Measurements from ENCODE around the gene CLEC4A.
"Not testable (repeated sequence)": the region's sequence is repeated elsewhere in the genome, so short reads cannot be mapped to it uniquely, and the experiment has no call there.

CLEC4A gene

DNA sequence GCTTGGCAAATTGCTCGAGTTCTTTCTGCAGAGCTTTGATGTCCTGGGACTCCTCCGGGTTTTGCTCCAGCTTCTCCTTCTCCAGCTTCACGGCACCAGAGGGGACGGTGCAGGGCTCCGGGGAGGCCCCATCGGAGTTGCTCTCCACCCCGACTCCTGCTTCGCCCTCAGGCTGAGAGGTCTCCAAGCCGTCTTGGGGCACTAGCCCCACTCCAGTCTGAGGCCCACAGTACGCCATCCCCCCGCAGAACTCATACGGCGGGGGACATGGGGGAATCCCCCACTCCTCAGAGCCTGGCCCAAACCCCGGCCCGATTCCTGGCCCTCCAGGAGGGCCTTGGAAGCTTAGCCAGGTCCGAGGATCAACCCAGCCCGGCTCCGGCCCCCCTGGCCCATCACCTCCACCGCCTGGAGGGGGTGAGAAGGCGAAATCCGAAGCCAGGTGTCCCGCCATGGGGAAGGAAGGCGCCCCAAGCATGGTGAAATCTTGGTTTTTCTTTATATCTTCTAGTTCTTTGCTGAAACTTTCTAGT, 11.0 kb downstream of the CLEC4A start:
- DNase-seq = not testable (repeated sequence)

GRCh38 chr12:8141647-8142046, 18.2 kb downstream of the CLEC4A start:
- not testable (repeated sequence) for DNase-seq

GRCh38 chr12:8143261-8143660, 19.8 kb downstream of the CLEC4A start:
- DNase-seq = no peak

- no peak for DNase-seq
Measured at GRCh38 chr12:8145754-8146441, 22.5 kb downstream of the CLEC4A start.

DNA sequence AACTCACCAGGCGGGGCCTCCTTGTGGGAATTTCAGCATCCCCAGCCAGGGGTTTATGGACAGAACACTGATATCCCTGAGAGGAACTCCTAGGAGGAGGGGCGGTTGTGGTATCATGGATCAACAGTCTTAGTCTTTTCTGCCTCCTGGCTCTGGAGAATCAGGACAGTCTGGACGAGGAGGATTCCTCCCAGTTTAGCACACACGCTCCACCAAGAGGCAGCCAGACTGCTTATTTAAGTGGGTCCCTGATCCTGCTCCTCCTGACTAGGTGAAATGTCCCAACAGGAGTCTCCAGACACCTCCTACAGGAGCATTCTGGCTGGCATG, 23.0 kb downstream of the CLEC4A start:
- DNase-seq = no peak

- DNase-seq = no peak
Measured at GRCh38 chr12:8154526-8154925, 31.1 kb downstream of the CLEC4A start.

- no peak for DNase-seq
Measured at GRCh38 chr12:8156416-8156815, 33.0 kb downstream of the CLEC4A start.

DNA sequence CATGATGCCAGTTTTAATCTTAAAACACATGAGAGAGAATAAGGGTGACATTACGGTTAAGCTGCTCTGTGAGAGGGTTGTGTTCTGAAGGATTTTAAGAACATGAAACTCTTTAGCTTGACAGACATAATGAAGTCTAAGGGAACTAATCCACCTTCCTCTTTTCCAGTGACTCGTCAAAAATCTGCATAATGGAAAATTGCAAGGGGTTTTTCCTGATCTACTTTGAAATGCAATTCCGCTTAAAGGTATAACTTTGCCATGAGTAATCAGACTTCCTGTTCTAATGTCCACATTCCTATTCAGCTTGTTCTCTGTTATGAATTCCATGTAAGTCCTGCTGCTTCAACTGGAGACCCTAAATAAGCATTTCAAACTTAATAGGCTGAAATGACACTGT, 33.4 kb downstream of the CLEC4A start, which contains the start of gene ZNF705A:
TSS of gene ZNF705A (plus strand) at position 171 of the 400 bp plus-strand sequence. CDS start 15,611 bp downstream, outside the sequence.
- peak; percentile 72 for DNase-seq

DNA sequence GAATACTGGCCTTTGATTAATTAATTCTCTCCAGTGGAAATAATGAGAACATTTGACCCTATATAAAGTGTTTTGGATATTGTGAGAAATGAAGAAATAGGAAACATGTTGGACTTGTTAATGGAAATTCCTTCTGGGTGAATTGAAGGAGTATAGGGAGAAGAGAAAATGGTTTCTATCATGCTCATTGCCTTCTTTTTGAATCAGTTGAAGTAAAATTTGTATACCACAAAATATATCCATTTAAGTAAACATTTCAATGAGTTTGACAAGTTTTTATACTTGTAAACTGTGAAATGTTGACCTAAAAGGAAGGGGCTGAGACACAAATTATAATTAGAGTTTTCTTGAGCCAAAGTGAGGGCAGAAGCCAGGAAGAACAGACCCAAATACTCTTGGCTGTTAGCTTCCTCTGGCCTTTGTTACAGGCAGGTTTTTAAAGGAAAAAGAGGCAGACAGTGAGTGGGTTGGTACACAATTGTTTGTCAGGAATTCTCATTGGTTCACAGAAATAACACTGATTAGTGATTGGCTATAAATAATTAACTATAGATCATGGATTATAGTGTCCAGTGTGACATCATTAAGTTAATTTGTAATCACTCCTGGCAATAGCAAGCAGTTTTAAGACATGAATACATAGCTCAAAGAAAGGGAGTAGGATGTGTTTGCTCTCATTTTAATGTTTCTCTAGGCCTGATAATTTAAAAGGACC, 34.2 kb downstream of the CLEC4A start:
- no peak for DNase-seq

- DNase-seq = not testable (repeated sequence)
Measured at GRCh38 chr12:8172911-8173310, 49.5 kb downstream of the CLEC4A start.

- DNase-seq = peak; percentile 17
Measured at GRCh38 chr12:8179989-8180585, 56.7 kb downstream of the CLEC4A start.

GRCh38 chr12:8181271-8181670, 57.9 kb downstream of the CLEC4A start:
- DNase-seq = not testable (repeated sequence)

DNA sequence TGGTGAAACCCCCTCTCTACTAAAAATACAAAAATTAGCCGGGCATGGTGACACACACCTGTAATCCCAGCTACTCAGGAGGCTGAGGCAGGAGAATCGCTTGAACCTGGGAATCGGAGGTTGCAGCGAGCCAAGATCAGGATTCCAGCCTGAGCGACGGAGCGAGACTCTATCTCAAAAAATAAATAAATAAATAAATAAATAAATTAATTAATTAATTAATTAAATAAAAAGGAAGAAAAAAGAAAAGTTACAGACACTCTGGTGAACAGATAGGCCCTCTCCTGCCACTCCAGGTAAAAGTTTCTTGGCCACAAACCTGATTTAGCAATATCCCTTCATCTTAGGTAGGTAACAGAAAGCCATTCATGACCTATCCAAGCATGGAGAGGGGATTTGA, 59.5 kb downstream of the CLEC4A start:
- DNase-seq = not testable (repeated sequence)

- DNase-seq = not testable (repeated sequence)
Measured at GRCh38 chr12:8183346-8183745, 59.9 kb downstream of the CLEC4A start.

DNA sequence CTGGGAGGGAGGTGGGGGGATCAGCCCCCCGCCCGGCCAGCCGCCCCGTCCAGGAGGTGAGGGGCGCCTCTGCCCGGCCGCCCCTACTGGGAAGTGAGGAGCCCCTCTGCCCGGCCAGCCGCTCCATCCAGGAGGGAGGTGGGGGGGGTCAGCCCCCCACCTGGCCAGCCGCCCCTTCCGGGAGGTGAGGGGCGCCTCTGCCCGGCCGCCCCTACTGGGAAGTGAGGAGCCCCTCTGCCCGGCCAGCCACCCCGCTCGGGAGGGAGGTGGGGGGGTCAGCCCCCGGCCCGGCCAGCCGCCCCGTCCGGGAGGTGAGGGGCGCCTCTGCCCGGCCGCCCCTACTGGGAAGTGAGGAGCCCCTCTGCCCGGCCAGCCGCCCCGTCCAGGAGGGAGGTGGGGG, 60.8 kb downstream of the CLEC4A start:
- not testable (repeated sequence) for DNase-seq

- not testable (repeated sequence) for DNase-seq
Measured at GRCh38 chr12:8188088-8188487, 64.7 kb downstream of the CLEC4A start.
